ENCODE measurements around the gene CYP1A1. TPM values are rescaled to one million over a fixed set of nuclear protein-coding genes. Genes with fewer than 3 reads are reported as not detected.

Gene CYP1A1
- total RNA-seq, 1 experiment from 2014 or later, result not detected

GRCh38 chr15:74696808-74697207, 28.5 kb downstream of the CYP1A1 start:
- POLR2A ChIA-PET, result interaction anchor here (0.7 to 1.5 kb wide), 2 partner anchors 18 to 43 kb away, joined by 3 to 7 read pairs; no protein-coding TSS in a partner anchor
- Mint-ChIP-seq H3K4me3 (ENCODE audit: unreplicated experiment) (peak overlapping the region; percentile 95), H3K36me3 (ENCODE audit: insufficient read depth, unreplicated experiment) (peaks cover 12% of the 10 kb centered on the region), H3K27ac (ENCODE audit: low read depth, unreplicated experiment) (peak overlapping the region; percentile 99), H3K27me3 (ENCODE audit: insufficient read depth, unreplicated experiment) (peaks cover 16% of the 10 kb centered on the region), H3K9me3 (ENCODE audit: unreplicated experiment) (no peaks in the 10 kb centered on the region), H3K4me1 (ENCODE audit: insufficient read depth, unreplicated experiment) (no peaks in the 10 kb centered on the region)
- BruUV-seq (replicated peaks), result no TSS peak
- CTCF ChIA-PET, result interaction anchor here (0.8 to 2.5 kb wide), 2 partner anchors 72 to 328 kb away, joined by 5 to 7 read pairs; no protein-coding TSS in a partner anchor
- no peak for TF ChIP-seq CTCF (IDR thresholded peaks at IDR 0.05; ENCODE audit: unreplicated experiment)
- intact Hi-C loops (cut with micrococcal nuclease), result no loop called here
- no peak for DNase-seq (ENCODE audit: unreplicated experiment)

- TSS peak; percentile 83 for BruUV-seq (replicated peaks)
- ChIA-PET CTCF (interaction anchor here (0.8 to 2.5 kb wide), 2 partner anchors 73 to 329 kb away, joined by 5 to 7 read pairs; no protein-coding TSS in a partner anchor), POLR2A (interaction anchor here (0.5 to 1.5 kb wide), 4 partner anchors 10 to 345 kb away, joined by 3 to 7 read pairs (median 3); no protein-coding TSS in a partner anchor)
- H3K9me3 Mint-ChIP-seq (ENCODE audit: unreplicated experiment), result no peaks in the 10 kb centered on the region
- H3K27me3 Mint-ChIP-seq (ENCODE audit: insufficient read depth, unreplicated experiment), result peaks cover 11% of the 10 kb centered on the region
- H3K4me3 Mint-ChIP-seq (ENCODE audit: unreplicated experiment), result peak overlapping the region; percentile 95
- no peak for TF ChIP-seq CTCF (IDR thresholded peaks at IDR 0.05; ENCODE audit: unreplicated experiment)
- no peak for DNase-seq (ENCODE audit: unreplicated experiment)
- H3K36me3 Mint-ChIP-seq (ENCODE audit: insufficient read depth, unreplicated experiment), result peaks cover 12% of the 10 kb centered on the region
- H3K27ac Mint-ChIP-seq (ENCODE audit: low read depth, unreplicated experiment), result peak overlapping the region; percentile 99
- intact Hi-C loops (cut with micrococcal nuclease), result no loop called here
- H3K4me1 Mint-ChIP-seq (ENCODE audit: insufficient read depth, unreplicated experiment), result no peaks in the 10 kb centered on the region
These were observed 29.0 kb downstream of the CYP1A1 start for GRCh38 chr15:74696398-74696729.

DNA sequence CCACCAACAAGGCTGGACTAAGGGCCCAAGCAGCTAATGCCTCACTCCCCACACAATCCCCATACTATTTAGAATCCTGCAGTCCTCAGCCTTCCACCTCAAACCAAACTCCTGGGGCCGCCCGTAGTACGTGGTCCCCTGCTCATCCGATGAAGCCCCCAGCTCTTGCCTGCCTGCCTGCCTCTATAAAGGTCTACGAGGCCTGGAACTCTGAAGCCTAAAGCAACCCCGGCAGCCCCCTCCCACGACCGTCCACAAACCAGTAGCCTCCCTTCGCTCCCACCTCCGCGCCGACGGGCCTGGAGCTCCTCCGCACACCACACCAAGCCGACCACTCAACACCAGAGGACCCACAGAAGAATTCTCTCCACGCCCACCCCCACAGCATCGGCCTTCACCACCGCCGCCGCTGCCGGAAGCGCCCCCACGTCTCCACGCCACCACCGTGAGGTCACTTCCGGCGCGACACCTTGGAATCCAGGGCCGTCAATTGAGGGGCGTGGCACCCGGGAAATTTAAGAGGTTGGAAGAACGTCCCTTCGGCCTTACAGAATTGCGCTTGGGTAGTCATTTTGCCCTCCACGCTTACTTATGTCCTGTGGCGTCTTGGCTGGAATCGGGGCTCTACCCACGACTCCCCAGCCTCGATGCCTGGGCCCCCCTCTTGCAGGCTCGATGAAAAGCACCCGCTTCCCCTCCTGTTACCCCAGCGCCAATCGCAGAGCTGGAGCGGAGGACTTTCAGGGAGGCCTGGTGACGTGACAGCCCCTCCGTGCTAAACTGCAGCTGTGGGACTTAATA, 29.5 kb downstream of the CYP1A1 start, which contains the start of gene EDC3:
EDC3 (minus strand) TSS at position 428 of the 801 bp plus-strand sequence. CDS start 20,900 bp downstream, outside the sequence.
- CTCF ChIA-PET, result interaction anchor here (0.7 to 2.5 kb wide), 3 partner anchors 12 to 329 kb away, joined by 4 to 7 read pairs (median 5); no protein-coding TSS in a partner anchor
- TSS peak; percentile 48 for BruUV-seq (replicated peaks)
- H3K27me3 Mint-ChIP-seq (ENCODE audit: insufficient read depth, unreplicated experiment), result peaks cover 6% of the 10 kb centered on the region
- TF ChIP-seq CTCF (IDR thresholded peaks at IDR 0.05; ENCODE audit: unreplicated experiment), result no peak
- H3K4me1 Mint-ChIP-seq (ENCODE audit: insufficient read depth, unreplicated experiment), result no peaks in the 10 kb centered on the region
- POLR2A ChIA-PET, result interaction anchor here (0.5 to 1.5 kb wide), 6 partner anchors 11 to 345 kb away, joined by 3 to 7 read pairs (median 3); no protein-coding TSS in a partner anchor
- H3K36me3 Mint-ChIP-seq (ENCODE audit: insufficient read depth, unreplicated experiment), result peaks cover 12% of the 10 kb centered on the region
- peak within 1 kb of the TSS; percentile 95 for H3K4me3 Mint-ChIP-seq (ENCODE audit: unreplicated experiment)
- no peaks in the 10 kb centered on the region for H3K9me3 Mint-ChIP-seq (ENCODE audit: unreplicated experiment)
- peak within 1 kb of the TSS; percentile 99 for H3K27ac Mint-ChIP-seq (ENCODE audit: low read depth, unreplicated experiment)
- intact Hi-C loops (cut with micrococcal nuclease), result no loop called here
- DNase-seq (ENCODE audit: unreplicated experiment), result peak; percentile 85

DNA sequence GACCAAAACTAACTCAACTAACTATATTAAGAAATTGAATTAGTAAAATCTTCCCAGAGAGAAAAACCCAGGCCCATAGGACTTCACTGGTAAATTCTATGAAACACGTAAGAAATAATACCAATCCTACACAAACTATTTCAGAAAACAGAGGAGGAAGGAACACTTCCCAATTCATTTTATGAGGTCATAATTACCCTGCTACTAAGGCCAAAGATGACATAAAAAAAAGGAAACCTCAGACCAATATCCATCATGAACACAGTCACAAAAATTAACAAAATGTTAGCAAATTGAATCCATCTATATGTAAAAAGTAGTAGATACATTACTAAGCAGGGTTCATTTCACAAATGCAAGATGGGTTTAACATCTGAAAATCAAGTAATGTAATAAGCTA, 33.0 kb downstream of the CYP1A1 start:
- H3K27me3 Mint-ChIP-seq (ENCODE audit: insufficient read depth, unreplicated experiment), result no peaks in the 10 kb centered on the region

More for the DNA sequence above, 33.0 kb downstream of the CYP1A1 start:
- TF ChIP-seq CTCF (IDR thresholded peaks at IDR 0.05; ENCODE audit: unreplicated experiment), result no peak
- H3K4me3 Mint-ChIP-seq (ENCODE audit: unreplicated experiment), result no peak overlapping the region
- POLR2A ChIA-PET, result no interaction called here
- H3K4me1 Mint-ChIP-seq (ENCODE audit: insufficient read depth, unreplicated experiment), result no peaks in the 10 kb centered on the region
- no peak overlapping the region for H3K27ac Mint-ChIP-seq (ENCODE audit: low read depth, unreplicated experiment)
- DNase-seq (ENCODE audit: unreplicated experiment), result no peak
- CTCF ChIA-PET, result no interaction called here
- no TSS peak for BruUV-seq (replicated peaks)
- H3K36me3 Mint-ChIP-seq (ENCODE audit: insufficient read depth, unreplicated experiment), result peaks cover 6% of the 10 kb centered on the region
- H3K9me3 Mint-ChIP-seq (ENCODE audit: unreplicated experiment), result no peaks in the 10 kb centered on the region
- intact Hi-C loops (cut with micrococcal nuclease), result no loop called here

All from MCF 10A (cell line).